ENCODE measurements around the gene NXT1.

Gene NXT1

GRCh38 chr20:23350196-23350903 lies at the start of gene NXT1:
Gene NXT1, plus strand, starts transcription at chr20:23350791. Its CDS starts 3,251 bp downstream, at chr20:23354042.
- DNase-seq (ENCODE audit: insufficient read length, low spot score) (peak; percentile 35), FAIRE-seq (no peak)
- TF ChIP-seq CTCF (IDR thresholded peaks at IDR 0.05; ENCODE audit: insufficient read depth, missing control alignments) = no peak

- no peak for FAIRE-seq
- DNase-seq (ENCODE audit: insufficient read length, low spot score) = no peak
- no peak for TF ChIP-seq CTCF (IDR thresholded peaks at IDR 0.05; ENCODE audit: insufficient read depth, missing control alignments)
These were observed 49.0 kb upstream of the NXT1 start for GRCh38 chr20:23301436-23302050.

- TF ChIP-seq CTCF (IDR thresholded peaks at IDR 0.05; ENCODE audit: insufficient read depth, missing control alignments) = no peak
- no peak for DNase-seq (ENCODE audit: insufficient read length, low spot score)
- FAIRE-seq = no peak
These were observed 48.2 kb upstream of the NXT1 start for GRCh38 chr20:23302386-23302785.

- FAIRE-seq = no peak
- no peak for TF ChIP-seq CTCF (IDR thresholded peaks at IDR 0.05; ENCODE audit: insufficient read depth, missing control alignments)
- DNase-seq (ENCODE audit: insufficient read length, low spot score) = no peak
These were observed 47.8 kb upstream of the NXT1 start for GRCh38 chr20:23302801-23303200.

- no peak for TF ChIP-seq CTCF (IDR thresholded peaks at IDR 0.05; ENCODE audit: insufficient read depth, missing control alignments)
- FAIRE-seq = no peak
These were observed 47.1 kb upstream of the NXT1 start for GRCh38 chr20:23303325-23304102.

GRCh38 chr20:23304616-23305015 lies 46.0 kb upstream of the NXT1 start:
- DNase-seq (ENCODE audit: insufficient read length, low spot score) = no peak
- TF ChIP-seq CTCF (IDR thresholded peaks at IDR 0.05; ENCODE audit: insufficient read depth, missing control alignments) = no peak
- no peak for FAIRE-seq

More at GRCh38 chr20:23303325-23304102, 47.1 kb upstream of the NXT1 start:
- no peak for DNase-seq (ENCODE audit: insufficient read length, low spot score)

Data from D721Med (cell line).